ENCODE data around the gene MEGF10. TPM values are rescaled to one million over a fixed set of nuclear protein-coding genes. Genes with fewer than 3 reads are reported as not detected.
A peak's percentile ranks its signal among the peaks of the same experiment; 100 is the strongest.

Gene MEGF10
- total and polyA plus RNA-seq, 4 experiments from 2014 or later = not detected

DNA sequence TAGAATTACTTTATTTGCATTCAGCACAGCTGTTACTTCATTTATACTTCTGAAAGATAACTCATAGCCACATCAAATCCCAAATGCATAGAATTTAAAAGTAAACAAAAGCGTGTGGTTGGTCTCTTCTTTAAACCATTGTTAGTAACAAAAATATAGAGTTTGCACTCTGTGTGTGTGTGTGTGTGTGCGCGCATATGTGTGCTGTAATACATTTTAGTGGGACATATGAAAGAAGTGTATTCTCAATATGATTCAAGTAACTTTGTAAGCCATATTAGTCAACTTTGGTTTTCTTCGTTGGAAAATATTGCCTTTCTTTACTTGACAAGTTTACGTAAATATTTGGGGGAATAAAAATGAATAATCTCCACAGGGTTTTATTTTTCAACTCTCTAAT, 120.8 kb downstream of the MEGF10 start:
- H3K4me3 Mint-ChIP-seq = peak overlapping the region in 1 of 8 donors; percentile 26
- no peaks in the 10 kb centered on the region for H3K27me3 ChIP-seq (ENCODE audit: insufficient read depth, low read length)
- no peaks in the 10 kb centered on the region for H3K36me3 Mint-ChIP-seq
- POLR2A ChIA-PET (ENCODE audit: partially characterized antibody) = no interaction called here
- H3K27ac Mint-ChIP-seq = no peak overlapping the region
- H3K4me1 Mint-ChIP-seq = peaks cover 0 to 9% (median under 1%) of the 10 kb centered on the region in 4 donors
- H3K27me3 Mint-ChIP-seq = peaks cover 2 to 6% of the 10 kb centered on the region in 2 donors
- H3K4me3 ChIP-seq (ENCODE audit: low read length in 2 of 2) = no peak overlapping the region
- no peaks in the 10 kb centered on the region for H3K36me3 ChIP-seq (ENCODE audit: insufficient read depth, low read length)
- CTCF ChIA-PET (ENCODE audit: partially characterized antibody) = no interaction called here
- no peaks in the 10 kb centered on the region for H3K9me3 ChIP-seq (ENCODE audit: control insufficient read depth in 1 of 2, low read length in 2 of 2)
- no peak for DNase-seq
- no peaks in the 10 kb centered on the region for H3K9me3 Mint-ChIP-seq
- no peak overlapping the region for H3K27ac ChIP-seq (ENCODE audit: low read depth, low read length)
- no peaks in the 10 kb centered on the region for H3K4me1 ChIP-seq (ENCODE audit: insufficient read depth, low read length)
- intact Hi-C loops (cut with micrococcal nuclease) = no loop called here

DNA sequence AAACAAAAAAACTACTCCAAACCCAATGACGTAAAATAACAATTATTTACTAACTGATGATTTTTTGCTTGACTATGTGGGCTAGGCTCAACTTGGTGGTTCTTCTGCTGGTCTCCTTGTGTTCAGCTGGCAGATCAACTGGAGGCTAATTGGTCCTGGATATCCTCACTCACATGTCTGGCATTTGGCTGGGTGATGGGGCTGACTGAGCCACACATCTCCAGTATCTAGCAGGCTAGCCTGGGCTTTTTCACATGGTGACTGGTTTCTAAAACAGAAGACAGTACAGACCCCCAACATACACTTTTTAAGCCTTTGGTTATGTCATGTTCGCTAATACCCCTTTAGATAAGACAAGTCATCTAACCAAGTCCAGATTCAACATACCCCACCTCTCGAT, 122.1 kb downstream of the MEGF10 start:
- CTCF ChIA-PET (ENCODE audit: partially characterized antibody) = no interaction called here
- no peaks in the 10 kb centered on the region for H3K4me1 ChIP-seq (ENCODE audit: insufficient read depth, low read length)
- no peaks in the 10 kb centered on the region for H3K9me3 Mint-ChIP-seq
- no peaks in the 10 kb centered on the region for H3K36me3 ChIP-seq (ENCODE audit: insufficient read depth, low read length)
- peaks cover 0 to 9% (median under 1%) of the 10 kb centered on the region in 4 donors for H3K4me1 Mint-ChIP-seq
- no peaks in the 10 kb centered on the region for H3K36me3 Mint-ChIP-seq
- peaks cover 0 to 6% of the 10 kb centered on the region in 2 donors for H3K27me3 Mint-ChIP-seq
- no peak overlapping the region for H3K27ac ChIP-seq (ENCODE audit: low read depth, low read length)
- no peak overlapping the region for H3K27ac Mint-ChIP-seq
- DNase-seq = no peak
- H3K4me3 Mint-ChIP-seq = no peak overlapping the region
- POLR2A ChIA-PET (ENCODE audit: partially characterized antibody) = no interaction called here
- intact Hi-C loops (cut with micrococcal nuclease) = no loop called here
- no peaks in the 10 kb centered on the region for H3K9me3 ChIP-seq (ENCODE audit: control insufficient read depth in 1 of 2, low read length in 2 of 2)
- no peaks in the 10 kb centered on the region for H3K27me3 ChIP-seq (ENCODE audit: insufficient read depth, low read length)
- no peak overlapping the region for H3K4me3 ChIP-seq (ENCODE audit: low read length in 2 of 2)

DNA sequence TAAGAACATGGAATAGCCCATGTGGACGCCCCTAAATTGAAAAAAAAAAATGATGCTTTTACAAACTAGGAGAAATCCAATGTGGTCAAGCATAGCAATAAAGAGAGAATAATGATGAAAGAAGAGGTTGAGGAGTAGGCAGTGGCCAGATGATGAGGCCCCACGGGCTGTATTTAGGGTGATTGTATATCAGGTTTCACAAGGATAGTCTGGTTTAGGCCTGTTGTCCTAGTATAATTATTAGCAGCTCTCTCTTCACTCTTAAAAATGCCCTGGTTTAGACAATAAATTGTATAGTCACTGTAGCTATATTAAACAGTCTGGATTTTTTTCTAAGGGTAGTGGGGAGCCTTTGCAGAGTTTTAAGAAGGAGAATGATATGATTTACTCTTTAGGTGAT, 124.4 kb downstream of the MEGF10 start:
- H3K27ac Mint-ChIP-seq = peak overlapping the region in 1 of 7 donors; percentile 19
- DNase-seq = no peak
- H3K4me1 Mint-ChIP-seq = peaks cover 0 to 5% (median under 1%) of the 10 kb centered on the region in 4 donors
- no peak overlapping the region for H3K4me3 Mint-ChIP-seq
- Histone ChIP-seq H3K9me3 (ENCODE audit: control insufficient read depth in 1 of 2, low read length in 2 of 2) (no peaks in the 10 kb centered on the region), H3K4me1 (ENCODE audit: insufficient read depth, low read length) (no peaks in the 10 kb centered on the region), H3K27ac (ENCODE audit: low read depth, low read length) (no peak overlapping the region), H3K4me3 (ENCODE audit: low read length in 2 of 2) (no peak overlapping the region), H3K27me3 (ENCODE audit: insufficient read depth, low read length) (no peaks in the 10 kb centered on the region), H3K36me3 (ENCODE audit: insufficient read depth, low read length) (no peaks in the 10 kb centered on the region)
- ChIA-PET CTCF (ENCODE audit: partially characterized antibody) (no interaction called here), POLR2A (ENCODE audit: partially characterized antibody) (no interaction called here)
- intact Hi-C loops (cut with micrococcal nuclease) = no loop called here
- peaks cover 0 to 6% of the 10 kb centered on the region in 2 donors for H3K27me3 Mint-ChIP-seq
- H3K9me3 Mint-ChIP-seq = no peaks in the 10 kb centered on the region
- no peaks in the 10 kb centered on the region for H3K36me3 Mint-ChIP-seq

DNA sequence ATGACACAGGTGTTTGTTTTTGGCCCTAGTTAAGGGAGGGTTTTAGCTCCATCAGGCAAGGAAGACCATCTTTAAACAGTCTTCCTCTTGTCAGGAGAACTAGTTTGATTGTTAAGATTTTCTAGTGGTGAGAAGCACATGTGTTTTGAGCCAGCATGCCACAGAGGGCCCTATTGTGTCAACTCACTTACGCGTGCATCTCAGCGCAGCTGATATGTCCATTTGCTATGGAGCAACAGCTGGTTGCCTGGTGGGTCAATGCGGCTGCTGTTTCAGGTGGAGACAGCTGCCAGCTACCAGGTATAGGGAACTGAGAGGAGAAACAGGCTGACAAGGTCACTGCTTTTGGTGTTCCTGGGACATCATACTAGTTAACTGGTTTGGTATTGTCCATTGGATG, 126.3 kb downstream of the MEGF10 start:
- Histone ChIP-seq H3K27ac (ENCODE audit: low read depth, low read length) (no peak overlapping the region), H3K4me3 (ENCODE audit: low read length in 2 of 2) (no peak overlapping the region), H3K9me3 (ENCODE audit: control insufficient read depth in 1 of 2, low read length in 2 of 2) (no peaks in the 10 kb centered on the region), H3K4me1 (ENCODE audit: insufficient read depth, low read length) (no peaks in the 10 kb centered on the region), H3K36me3 (ENCODE audit: insufficient read depth, low read length) (no peaks in the 10 kb centered on the region), H3K27me3 (ENCODE audit: insufficient read depth, low read length) (no peaks in the 10 kb centered on the region)
- no peak for DNase-seq
- H3K4me3 Mint-ChIP-seq = no peak overlapping the region
- no peaks in the 10 kb centered on the region for H3K4me1 Mint-ChIP-seq
- ChIA-PET CTCF (ENCODE audit: partially characterized antibody) (no interaction called here), POLR2A (ENCODE audit: partially characterized antibody) (no interaction called here)
- no peaks in the 10 kb centered on the region for H3K9me3 Mint-ChIP-seq
- no peaks in the 10 kb centered on the region for H3K36me3 Mint-ChIP-seq
- H3K27ac Mint-ChIP-seq = no peak overlapping the region
- peaks cover 2 to 6% of the 10 kb centered on the region in 2 donors for H3K27me3 Mint-ChIP-seq
- intact Hi-C loops (cut with micrococcal nuclease) = no loop called here

DNA sequence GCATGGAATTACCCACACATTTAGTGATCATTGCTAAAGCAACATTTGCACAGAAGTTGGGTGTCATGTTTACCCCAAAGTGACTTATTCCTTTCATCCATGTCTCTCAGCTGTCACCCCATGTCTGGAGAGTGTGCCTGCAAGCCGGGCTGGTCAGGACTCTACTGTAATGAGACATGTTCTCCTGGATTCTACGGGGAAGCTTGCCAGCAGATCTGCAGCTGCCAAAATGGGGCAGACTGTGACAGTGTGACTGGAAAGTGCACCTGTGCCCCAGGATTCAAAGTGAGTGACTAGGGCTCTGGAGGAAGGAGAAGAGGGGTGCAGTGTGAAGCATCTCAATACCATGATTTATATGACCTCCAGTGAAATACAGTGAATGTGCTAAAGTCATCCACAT, 126.9 kb downstream of the MEGF10 start:
- no peaks in the 10 kb centered on the region for H3K36me3 Mint-ChIP-seq
- H3K4me1 ChIP-seq (ENCODE audit: insufficient read depth, low read length) = no peaks in the 10 kb centered on the region
- no peak for DNase-seq
- H3K27me3 ChIP-seq (ENCODE audit: insufficient read depth, low read length) = no peaks in the 10 kb centered on the region
- H3K36me3 ChIP-seq (ENCODE audit: insufficient read depth, low read length) = no peaks in the 10 kb centered on the region
- no peaks in the 10 kb centered on the region for H3K4me1 Mint-ChIP-seq
- ChIA-PET CTCF (ENCODE audit: partially characterized antibody) (no interaction called here), POLR2A (ENCODE audit: partially characterized antibody) (no interaction called here)
- H3K9me3 ChIP-seq (ENCODE audit: control insufficient read depth in 1 of 2, low read length in 2 of 2) = no peaks in the 10 kb centered on the region
- H3K4me3 Mint-ChIP-seq = no peak overlapping the region
- peaks cover 2 to 6% of the 10 kb centered on the region in 2 donors for H3K27me3 Mint-ChIP-seq
- H3K27ac ChIP-seq (ENCODE audit: low read depth, low read length) = no peak overlapping the region
- intact Hi-C loops (cut with micrococcal nuclease) = no loop called here
- H3K27ac Mint-ChIP-seq = no peak overlapping the region
- no peaks in the 10 kb centered on the region for H3K9me3 Mint-ChIP-seq
- H3K4me3 ChIP-seq (ENCODE audit: low read length in 2 of 2) = no peak overlapping the region

DNA sequence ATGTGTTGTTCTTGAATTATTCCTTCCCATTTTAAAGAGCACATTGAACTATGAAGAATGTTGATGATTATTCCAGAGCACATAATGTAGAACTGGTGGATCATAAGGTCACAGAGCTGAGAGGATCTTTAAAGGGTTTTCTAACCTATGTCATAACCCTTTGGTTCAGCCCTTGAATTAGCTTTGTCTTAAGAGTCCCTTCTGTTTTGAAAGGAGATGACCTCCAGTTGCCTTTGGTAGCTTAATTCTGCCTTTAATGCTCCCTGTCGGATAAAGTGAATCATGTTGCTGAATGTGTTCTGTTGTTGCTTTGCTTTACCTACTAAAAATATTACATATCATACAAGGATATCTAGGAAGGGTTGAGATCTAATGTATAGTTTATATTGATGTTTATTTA, 127.8 kb downstream of the MEGF10 start:
- H3K36me3 Mint-ChIP-seq = no peaks in the 10 kb centered on the region
- Histone ChIP-seq H3K9me3 (ENCODE audit: control insufficient read depth in 1 of 2, low read length in 2 of 2) (no peaks in the 10 kb centered on the region), H3K4me1 (ENCODE audit: insufficient read depth, low read length) (no peaks in the 10 kb centered on the region), H3K27me3 (ENCODE audit: insufficient read depth, low read length) (no peaks in the 10 kb centered on the region), H3K27ac (ENCODE audit: low read depth, low read length) (no peak overlapping the region), H3K4me3 (ENCODE audit: low read length in 2 of 2) (no peak overlapping the region), H3K36me3 (ENCODE audit: insufficient read depth, low read length) (no peaks in the 10 kb centered on the region)
- H3K4me3 Mint-ChIP-seq = no peak overlapping the region
- H3K27ac Mint-ChIP-seq = no peak overlapping the region
- peaks cover 0 to 3% (median under 1%) of the 10 kb centered on the region in 4 donors for H3K4me1 Mint-ChIP-seq
- H3K27me3 Mint-ChIP-seq = peaks cover 2 to 6% of the 10 kb centered on the region in 2 donors
- CTCF ChIA-PET (ENCODE audit: partially characterized antibody) = no interaction called here
- no peaks in the 10 kb centered on the region for H3K9me3 Mint-ChIP-seq
- POLR2A ChIA-PET (ENCODE audit: partially characterized antibody) = no interaction called here
- no peak for DNase-seq
- intact Hi-C loops (cut with micrococcal nuclease) = no loop called here

DNA sequence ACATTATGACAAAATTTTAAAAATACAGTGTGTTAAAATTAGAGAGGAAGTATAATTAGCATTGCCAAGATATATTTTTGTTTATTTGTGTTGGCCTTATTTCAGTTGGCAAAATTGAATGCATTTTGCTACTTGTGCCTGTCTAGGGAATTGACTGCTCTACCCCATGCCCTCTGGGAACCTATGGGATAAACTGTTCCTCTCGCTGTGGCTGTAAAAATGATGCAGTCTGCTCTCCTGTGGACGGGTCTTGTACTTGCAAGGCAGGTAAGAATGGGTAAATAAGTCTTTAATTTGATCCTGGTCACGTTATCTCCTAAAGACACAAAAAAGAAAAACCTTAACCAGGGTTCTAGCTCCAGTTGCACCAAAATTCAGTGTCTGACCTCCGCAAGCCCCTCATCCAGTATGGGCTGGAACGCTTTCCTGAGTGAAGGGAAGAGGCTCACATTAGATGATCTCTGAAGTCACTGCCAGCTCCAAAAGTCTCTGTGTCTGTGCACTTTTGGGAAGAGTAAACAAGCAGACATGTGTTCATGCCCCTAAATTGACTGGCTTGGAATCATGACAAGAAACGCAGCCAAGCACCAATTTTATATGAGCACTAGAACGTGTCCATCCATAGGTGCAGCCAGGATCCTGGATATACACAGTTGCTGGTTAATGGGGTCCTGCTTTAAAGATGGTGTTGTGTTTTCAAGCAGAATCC, 128.5 kb downstream of the MEGF10 start:
- POLR2A ChIA-PET (ENCODE audit: partially characterized antibody) = no interaction called here
- Mint-ChIP-seq H3K36me3 (no peaks in the 10 kb centered on the region), H3K4me1 (peaks cover 0 to 4% (median under 1%) of the 10 kb centered on the region in 4 donors), H3K4me3 (no peak overlapping the region), H3K27ac (no peak overlapping the region), H3K27me3 (peaks cover 2 to 6% of the 10 kb centered on the region in 2 donors), H3K9me3 (no peaks in the 10 kb centered on the region)
- no peak overlapping the region for H3K27ac ChIP-seq (ENCODE audit: low read depth, low read length)
- H3K4me3 ChIP-seq (ENCODE audit: low read length in 2 of 2) = no peak overlapping the region
- H3K9me3 ChIP-seq (ENCODE audit: control insufficient read depth in 1 of 2, low read length in 2 of 2) = no peaks in the 10 kb centered on the region
- H3K27me3 ChIP-seq (ENCODE audit: insufficient read depth, low read length) = no peaks in the 10 kb centered on the region
- no peak for DNase-seq
- CTCF ChIA-PET (ENCODE audit: partially characterized antibody) = no interaction called here
- intact Hi-C loops (cut with micrococcal nuclease) = no loop called here
- no peaks in the 10 kb centered on the region for H3K4me1 ChIP-seq (ENCODE audit: insufficient read depth, low read length)
- H3K36me3 ChIP-seq (ENCODE audit: insufficient read depth, low read length) = no peaks in the 10 kb centered on the region
